IMR-90 (cell line): ENCODE results near the gene IQCC. TPM values are rescaled to one million over a fixed set of nuclear protein-coding genes. Genes with fewer than 3 reads are reported as not detected.

ENCODE experiments used
- ATAC-seq: fragments of 200-7000 bp; cut with Tn5 transposase; 2 replicates; pipeline ENCODE4 v1.9.1; 2020; ENCODE audit warnings: low read depth, mild to moderate bottlenecking, moderate library complexity
- BruUV-seq: library from RNA; stranded (reverse); fragments of 400-500 nt; replicated peaks from 2 replicates; lab custom pipeline; 2021; lab: Mats Ljungman, UMichigan
- CTCF ChIA-PET: fragments of 300-600 bp; formaldehyde crosslinking; extraction: SDS; loops from one replicate; lab custom pipeline; 2021; ENCODE audit warnings: antibody characterized with exemption; lab: Yijun Ruan, JAX
- POLR2A ChIA-PET: fragments of 300-600 bp; sonication (Branson Sonifier 250); formaldehyde crosslinking; loops from one replicate; lab custom pipeline; 2022; ENCODE audit warnings: antibody characterized with exemption; ENCODE audit not compliant: unreplicated experiment; lab: Charles Lee
- DNase-seq: peaks from one replicate; pipeline ENCODE4 v3.0.0; 2013
- H2AFZ ChIP-seq: replicated peaks from 2 replicates; pipeline ENCODE3; 2013; ENCODE audit warnings: low read length, mild to moderate bottlenecking; ENCODE audit not compliant: poor library complexity
- H2AK5ac ChIP-seq: 2 replicates; pipeline ENCODE4 v1.6.1; 2013; ENCODE audit warnings: low read depth, low read length, inconsistent platforms
- H2AK9ac ChIP-seq: replicated peaks from 2 replicates; pipeline ENCODE3; 2013; ENCODE audit warnings: mild to moderate bottlenecking, low read depth, low read length, moderate library complexity; ENCODE audit not compliant: poor library complexity
- H2BK120ac ChIP-seq: 2 replicates; pipeline ENCODE4 v1.6.1; 2013; ENCODE audit warnings: low read depth, low read length, inconsistent platforms
- H2BK15ac ChIP-seq: 3 replicates; pipeline ENCODE4 v1.6.1; 2013; ENCODE audit warnings: low read depth, low read length, inconsistent platforms
- H2BK20ac ChIP-seq: 2 replicates; pipeline ENCODE4 v1.6.1; 2013; ENCODE audit warnings: low read depth, mild to moderate bottlenecking, inconsistent platforms, low read length, moderate library complexity
- H2BK5ac ChIP-seq: 2 replicates; pipeline ENCODE4 v1.6.1; 2013; ENCODE audit warnings: mild to moderate bottlenecking, low read depth, low read length, inconsistent platforms; ENCODE audit not compliant: poor library complexity, severe bottlenecking
- H3K14ac ChIP-seq: replicated peaks from 2 replicates; pipeline ENCODE4 v1.6.1; 2013; ENCODE audit warnings: low read depth, low read length, inconsistent platforms
- H3K18ac ChIP-seq: 2 replicates; pipeline ENCODE4 v1.6.1; 2013; ENCODE audit warnings: low read depth, low read length, control low read depth
- H3K23ac ChIP-seq: 2 replicates; pipeline ENCODE4 v1.6.1; 2013; ENCODE audit warnings: low read depth, low read length, inconsistent platforms
- H3K27ac ChIP-seq: 2 replicates; pipeline ENCODE4 v1.5.1; 2013; ENCODE audit warnings: mild to moderate bottlenecking, control low read depth, low read length; ENCODE audit not compliant: insufficient read depth
- H3K27me3 ChIP-seq: 2 replicates; pipeline ENCODE4 v1.6.1; 2013; ENCODE audit warnings: low read length; ENCODE audit not compliant: control insufficient read depth, insufficient read depth
- H3K36me3 ChIP-seq: 2 replicates; pipeline ENCODE4 v1.6.1; 2013; ENCODE audit warnings: low read length, mixed read lengths; ENCODE audit not compliant: control insufficient read depth, insufficient read depth
- H3K4ac ChIP-seq: 2 replicates; pipeline ENCODE4 v1.6.1; 2013; ENCODE audit warnings: low read depth, low read length, inconsistent platforms
- H3K4me1 ChIP-seq: 2 replicates; pipeline ENCODE4 v1.6.1; 2013; ENCODE audit warnings: low read length, mixed read lengths; ENCODE audit not compliant: control insufficient read depth, insufficient read depth
- H3K4me2 ChIP-seq: 2 replicates; pipeline ENCODE4 v1.6.1; 2013; ENCODE audit warnings: low read depth, mild to moderate bottlenecking, control low read depth, low read length, moderate library complexity
- H3K4me3 ChIP-seq: 2 replicates; pipeline ENCODE4 v1.5.1; 2013; ENCODE audit warnings: low read depth, mild to moderate bottlenecking, control low read depth, low read length, moderate library complexity; ENCODE audit not compliant: insufficient read depth
- H3K56ac ChIP-seq: 2 replicates; pipeline ENCODE4 v1.6.1; 2013; ENCODE audit warnings: low read length, inconsistent platforms; ENCODE audit not compliant: insufficient read depth; ENCODE audit errors: extremely low read depth
- H3K79me1 ChIP-seq, 2 experiments: 2 replicates each; pipeline ENCODE4 v1.6.1; 2013; ENCODE audit warnings: low read length in 2 of 2, inconsistent platforms in 1 of 2, low read depth in 1 of 2
- H3K9ac ChIP-seq: 2 replicates; pipeline ENCODE4 v1.6.1; 2013; ENCODE audit warnings: low read depth, low read length, control low read depth
- H3K9me1 ChIP-seq: 2 replicates; pipeline ENCODE4 v1.6.1; 2013; ENCODE audit warnings: low read length, inconsistent platforms; ENCODE audit not compliant: insufficient read depth
- H3K9me3 ChIP-seq: 2 replicates; pipeline ENCODE4 v1.6.1; 2013; ENCODE audit warnings: low read length; ENCODE audit not compliant: control insufficient read depth, insufficient read depth
- H4K20me1 ChIP-seq: 2 replicates; pipeline ENCODE4 v1.6.1; 2013; ENCODE audit warnings: low read length, inconsistent platforms; ENCODE audit not compliant: insufficient read depth
- H4K5ac ChIP-seq: 2 replicates; pipeline ENCODE4 v1.6.1; 2013; ENCODE audit warnings: mild to moderate bottlenecking, low read depth, low read length, control low read depth
- H4K8ac ChIP-seq, 2 experiments: 2 replicates each; pipeline ENCODE4 v1.6.1; 2013; ENCODE audit warnings: low read depth in 2 of 2, low read length in 2 of 2, control low read depth in 1 of 2, inconsistent platforms in 1 of 2
- H4K91ac ChIP-seq: 2 replicates; pipeline ENCODE4 v1.6.1; 2013; ENCODE audit warnings: low read depth, low read length, inconsistent platforms; ENCODE audit not compliant: insufficient read depth
- FOS ChIP-seq: fragments of 150-350 bp; IDR thresholded peaks from 2 replicates; pipeline ENCODE4 v1.6.1; 2016; ENCODE audit warnings: low read depth, low read length
- MAFK ChIP-seq: IDR thresholded peaks from 2 replicates; pipeline ENCODE4 v1.6.1; 2012; ENCODE audit warnings: low read depth, low read length, improper control_type of control experiment
- MAZ ChIP-seq: IDR thresholded peaks from 2 replicates; pipeline ENCODE4 v1.6.1; 2012; ENCODE audit warnings: low read depth, mild to moderate bottlenecking, low read length, improper control_type of control experiment, moderate library complexity, borderline replicate concordance
- MXI1 ChIP-seq: IDR thresholded peaks from 2 replicates; pipeline ENCODE4 v1.6.1; 2012; ENCODE audit warnings: low read depth, mild to moderate bottlenecking, low read length, moderate library complexity, borderline replicate concordance
- NFE2L2 ChIP-seq: fragments of 150-350 bp; IDR thresholded peaks from 2 replicates; pipeline ENCODE4 v1.6.1; 2016; ENCODE audit warnings: low read depth, mild to moderate bottlenecking, low read length
- POLR2A ChIP-seq: IDR thresholded peaks from 2 replicates; pipeline ENCODE4 v1.6.1; 2012; ENCODE audit warnings: mild to moderate bottlenecking, low read depth, low read length
- RAD21 ChIP-seq: IDR thresholded peaks from 2 replicates; pipeline ENCODE4 v1.6.1; 2012; ENCODE audit warnings: low read length, improper control_type of control experiment
- RCOR1 ChIP-seq: IDR thresholded peaks from 2 replicates; pipeline ENCODE4 v1.6.1; 2012; ENCODE audit warnings: mild to moderate bottlenecking, low read length, improper control_type of control experiment; ENCODE audit not compliant: insufficient replicate concordance
- RFX5 ChIP-seq: IDR thresholded peaks from 2 replicates; pipeline ENCODE4 v1.8.0; 2012; ENCODE audit warnings: low read depth, mild to moderate bottlenecking, low read length, moderate library complexity
- SMC3 ChIP-seq: fragments of 150-350 bp; IDR thresholded peaks from 2 replicates; pipeline ENCODE4 v1.6.1; 2016; ENCODE audit warnings: low read depth, mild to moderate bottlenecking, antibody characterized with exemption, low read length, moderate library complexity
- WGBS, 2 experiments: methylation state at CpG; one replicate each; pipeline versions ENCODE4 v1.1.5 to v1.1.7; 2013; ENCODE audit warnings: missing lambda C conversion rate in 2 of 2; ENCODE audit not compliant: insufficient read length in 1 of 2; ENCODE audit errors: extremely low coverage in 2 of 2; 5-methylcytosine and 5-hydroxymethylcytosine counted together
- dilution Hi-C: fragments of 300-500 bp; cut with HindIII; formaldehyde crosslinking; loops from one replicate; pipeline ENCODE4 v1.14.3; 2018; ENCODE audit warnings: low sequenced_read_pairs; ENCODE audit not compliant: unreplicated experiment
- in situ Hi-C: fragments of 300-500 bp; cut with MboI; formaldehyde crosslinking; loops from 3 replicates; pipeline ENCODE4 v1.14.3; 2019; ENCODE audit warnings: low sequenced_read_pairs, inconsistent platforms, mixed read lengths
- intact Hi-C: fragments of 100-400 bp; cut with micrococcal nuclease; formaldehyde crosslinking; loops from 2 replicates; pipeline ENCODE4 v1.10.0; 2022
- polyA plus RNA-seq, 3 experiments: library from polyadenylated mRNA; depleted of rRNA; stranded (reverse); fragments of >200 nt; gene quantifications; 2 replicates each; pipeline ENCODE4 v1.2.3, GENCODE V29; 2012; ENCODE audit warnings: low replicate concordance in 1 of 3
- total RNA-seq: library from RNA; depleted of rRNA; stranded (reverse); fragments of >200 nt; gene quantifications from 2 replicates; pipeline ENCODE4 v1.2.3, GENCODE V29; 2012
- TF ChIP-seq, protein P1 (sequence below): conservative IDR thresholded peaks from 2 replicates; pipeline ENCODE4 v1.5.1; 2012; ENCODE audit warnings: mild to moderate bottlenecking, low read depth, low read length, improper control_type of control experiment
- TF ChIP-seq, protein P2 (sequence below): fragments of 150-350 bp; IDR thresholded peaks from 2 replicates; pipeline ENCODE4 v1.6.1; 2017; ENCODE audit warnings: mild to moderate bottlenecking, antibody characterized with exemption, low read length, low read depth

IQCC gene
- total and polyA plus RNA-seq, 2 of the 4 experiments (the other 2 are of a cell fraction), result 1.6 to 2.2 TPM

DNA sequence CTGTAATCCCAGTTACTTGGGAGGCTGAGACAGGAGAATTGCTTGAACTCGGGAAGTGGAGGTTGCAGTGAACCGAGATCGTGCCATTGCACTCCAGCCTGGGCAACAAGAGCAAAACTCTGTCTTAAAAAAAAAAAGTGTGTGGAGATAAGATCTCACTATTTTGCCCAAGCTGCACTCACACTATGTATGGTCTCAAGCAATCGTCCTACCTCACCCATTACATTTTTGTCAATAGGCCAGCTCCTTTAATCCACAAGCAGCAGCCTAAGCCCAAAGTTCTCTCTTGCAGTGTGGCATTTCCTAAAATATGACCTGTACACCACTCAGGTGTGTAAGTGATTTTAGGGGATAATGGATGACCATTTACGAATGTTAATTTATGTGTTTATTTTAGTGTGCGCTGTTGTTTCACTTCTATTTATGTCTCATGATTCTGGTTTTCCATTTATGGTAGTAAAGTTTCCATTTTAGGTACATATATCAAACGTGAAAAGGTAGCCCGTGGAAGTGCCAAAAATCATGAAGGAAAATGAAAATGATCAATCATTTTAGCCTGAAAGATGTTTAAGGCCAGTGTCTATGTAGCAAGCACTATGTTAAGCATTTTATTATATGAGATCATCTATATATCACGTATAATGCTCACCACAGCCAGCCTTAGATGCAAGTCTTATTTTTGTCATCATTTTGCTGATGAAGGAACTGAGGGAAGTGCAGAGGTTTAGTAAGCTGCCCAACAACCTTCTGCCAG is 51.2 kb downstream of the IQCC start:
- ChIA-PET POLR2A (no interaction called here), CTCF (no interaction called here)
- H3K4ac ChIP-seq, result no peak overlapping the region
- H2AK9ac ChIP-seq, result no peak overlapping the region
- no peaks in the 10 kb centered on the region for H4K20me1 ChIP-seq
- H2BK15ac ChIP-seq, result no peak overlapping the region
- H3K56ac ChIP-seq, result no peak overlapping the region
- no peak overlapping the region for H2AK5ac ChIP-seq
- H4K91ac ChIP-seq, result no peak overlapping the region
- H3K9me1 ChIP-seq, result no peaks in the 10 kb centered on the region
- H4K8ac ChIP-seq, result no peak overlapping the region
- no peak overlapping the region for H2AFZ ChIP-seq
- H3K23ac ChIP-seq, result no peak overlapping the region
- BruUV-seq, result no TSS peak
- H3K9ac ChIP-seq, result no peak overlapping the region
- H3K18ac ChIP-seq, result no peak overlapping the region
- WGBS, 2 experiments, result 70% methylated on average over 2 of the region's 9 CpGs; no CpG with 5 or more reads in 1 of the 2 experiments
- H3K14ac ChIP-seq, result no peak overlapping the region
- no peak overlapping the region for H4K5ac ChIP-seq
- DNase-seq (no peak), ATAC-seq (no peak)
- peaks cover 2% of the 10 kb centered on the region; the same call in 1 of the 2 replicates for H3K27me3 ChIP-seq
- no peaks in the 10 kb centered on the region for H3K36me3 ChIP-seq
- H3K9me3 ChIP-seq, result no peaks in the 10 kb centered on the region
- dilution Hi-C loops (no loop called here), intact Hi-C loops (no loop called here), in situ Hi-C loops (no loop called here)
- no peak overlapping the region for H3K4me3 ChIP-seq
- H3K79me1 ChIP-seq, result no peaks in the 10 kb centered on the region
- no peaks in the 10 kb centered on the region for H3K4me1 ChIP-seq
- no peak overlapping the region for H2BK120ac ChIP-seq
- H2BK5ac ChIP-seq, result no peak overlapping the region
- no peak overlapping the region for H3K27ac ChIP-seq
- TF ChIP-seq MAFK, result no peak
- no peak for TF ChIP-seq MXI1
- TF ChIP-seq RCOR1, result no peak
- no peak for TF ChIP-seq SMC3
- TF ChIP-seq FOS, result no peak
- TF ChIP-seq RAD21, result no peak
- TF ChIP-seq, protein P1, sequence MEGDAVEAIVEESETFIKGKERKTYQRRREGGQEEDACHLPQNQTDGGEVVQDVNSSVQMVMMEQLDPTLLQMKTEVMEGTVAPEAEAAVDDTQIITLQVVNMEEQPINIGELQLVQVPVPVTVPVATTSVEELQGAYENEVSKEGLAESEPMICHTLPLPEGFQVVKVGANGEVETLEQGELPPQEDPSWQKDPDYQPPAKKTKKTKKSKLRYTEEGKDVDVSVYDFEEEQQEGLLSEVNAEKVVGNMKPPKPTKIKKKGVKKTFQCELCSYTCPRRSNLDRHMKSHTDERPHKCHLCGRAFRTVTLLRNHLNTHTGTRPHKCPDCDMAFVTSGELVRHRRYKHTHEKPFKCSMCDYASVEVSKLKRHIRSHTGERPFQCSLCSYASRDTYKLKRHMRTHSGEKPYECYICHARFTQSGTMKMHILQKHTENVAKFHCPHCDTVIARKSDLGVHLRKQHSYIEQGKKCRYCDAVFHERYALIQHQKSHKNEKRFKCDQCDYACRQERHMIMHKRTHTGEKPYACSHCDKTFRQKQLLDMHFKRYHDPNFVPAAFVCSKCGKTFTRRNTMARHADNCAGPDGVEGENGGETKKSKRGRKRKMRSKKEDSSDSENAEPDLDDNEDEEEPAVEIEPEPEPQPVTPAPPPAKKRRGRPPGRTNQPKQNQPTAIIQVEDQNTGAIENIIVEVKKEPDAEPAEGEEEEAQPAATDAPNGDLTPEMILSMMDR, result no peak
- TF ChIP-seq MAZ, result no peak
- TF ChIP-seq POLR2A, result no peak
- TF ChIP-seq, protein P2, sequence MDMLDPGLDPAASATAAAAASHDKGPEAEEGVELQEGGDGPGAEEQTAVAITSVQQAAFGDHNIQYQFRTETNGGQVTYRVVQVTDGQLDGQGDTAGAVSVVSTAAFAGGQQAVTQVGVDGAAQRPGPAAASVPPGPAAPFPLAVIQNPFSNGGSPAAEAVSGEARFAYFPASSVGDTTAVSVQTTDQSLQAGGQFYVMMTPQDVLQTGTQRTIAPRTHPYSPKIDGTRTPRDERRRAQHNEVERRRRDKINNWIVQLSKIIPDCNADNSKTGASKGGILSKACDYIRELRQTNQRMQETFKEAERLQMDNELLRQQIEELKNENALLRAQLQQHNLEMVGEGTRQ, result no peak
- no peak for TF ChIP-seq RFX5
- TF ChIP-seq NFE2L2, result no peak
- H2BK20ac ChIP-seq, result no peak overlapping the region
- no peak overlapping the region for H3K4me2 ChIP-seq
